Right cardiac atrium (tissue), 5 donors: Measurements from ENCODE around the gene PYGM. TPM values are rescaled to one million over a fixed set of nuclear protein-coding genes. Genes with fewer than 3 reads are reported as not detected.

Experiments used
- ATAC-seq, 2 donors: fragments of 200-7000 bp; cut with Tn5 transposase; one replicate each; pipeline versions ENCODE4 v1.8.0 to v1.9.1; 2020; ENCODE audit warnings: moderate library complexity in 2 of 2, mild to moderate bottlenecking in 1 of 2
- DNase-seq, 3 donors: peaks; one replicate each; pipeline ENCODE4 v3.0.0-alpha.2; 2020
- H3K27ac ChIP-seq: one replicate; pipeline ENCODE4 v1.5.1; 2013; ENCODE audit warnings: mild to moderate bottlenecking, low read length, control low read depth, moderate library complexity
- H3K27me3 ChIP-seq: one replicate; pipeline ENCODE4 v1.6.1; 2013; ENCODE audit not compliant: control insufficient read depth, insufficient read depth
- H3K4me1 ChIP-seq: one replicate; pipeline ENCODE4 v1.6.1; 2013; ENCODE audit warnings: low read length; ENCODE audit not compliant: control insufficient read depth, insufficient read depth
- H3K4me3 ChIP-seq: one replicate; pipeline ENCODE4 v1.5.1; 2013; ENCODE audit warnings: low read length, control low read depth
- H3K9me3 ChIP-seq: one replicate; pipeline ENCODE4 v1.6.1; 2013; ENCODE audit warnings: low read length; ENCODE audit not compliant: control insufficient read depth
- WGBS: extraction: QIAGEN DNeasy Blood & Tissue Kit; methylation state at CpG from one replicate; pipeline ENCODE4 v1.1.7; 2013; 5-methylcytosine and 5-hydroxymethylcytosine counted together
- intact Hi-C, 4 donors: fragments of 100-400 bp; cut with DNase I; formaldehyde crosslinking; loops; one replicate each; pipeline versions ENCODE4 v1.11.0 to v1.14.0; 2022 to 2023
- polyA plus RNA-seq: library from polyadenylated mRNA; stranded (reverse); fragments of 200-250 nt; gene quantifications from one replicate; pipeline ENCODE4 v1.2.3, GENCODE V29; 2013
- total RNA-seq, 4 donors: library from RNA; stranded (reverse); fragmentation: NEBNext Ultra II Directional; extraction: Animal tissue kit (Norgen Biotek cat#: 25700); gene quantifications; one replicate each; pipeline ENCODE4 v1.2.1, GENCODE V29; 2021
- donor health status: healthy with polysubstance abuse.
- donor health status: DM: no; HTN: yes; CAD: no.
- donor health status: DM: no; HTN: no; CAD: no.
- donor health status: DM: no; HTN: yes; CAD: no; lungs with severe emphysema.
- donor health status: DM: yes; HTN: yes; CAD: no.

The PYGM gene
- total and polyA plus RNA-seq, 5 donors: 38.5 to 71.5 (median 55.6) TPM

GRCh38 chr11:64742087-64742888 is 17.5 kb downstream of the PYGM start:
- intact Hi-C loops: no loop called here
- WGBS: 12% methylated on average over 54 of the region's 54 CpGs
- DNase-seq (peak in 2 of 3 donors; percentile 68 to 81), ATAC-seq (peak in 1 of 2 donors; percentile 3)
- Histone ChIP-seq H3K4me1 (no peaks in the 10 kb centered on the region), H3K9me3 (no peaks in the 10 kb centered on the region), H3K4me3 (peak overlapping the region; percentile 77), H3K27me3 (no peaks in the 10 kb centered on the region), H3K27ac (no peak overlapping the region)

- DNase-seq (peak in 2 of 3 donors; percentile 71 to 75), ATAC-seq (no peak)
- no peak overlapping the region for H3K4me3 ChIP-seq
- no peaks in the 10 kb centered on the region for H3K27me3 ChIP-seq
- H3K27ac ChIP-seq: no peak overlapping the region
- intact Hi-C loops: no loop called here
- WGBS: 60% methylated on average over 24 of the region's 24 CpGs
- no peaks in the 10 kb centered on the region for H3K4me1 ChIP-seq
- H3K9me3 ChIP-seq: no peaks in the 10 kb centered on the region
Measured at GRCh38 chr11:64741375-64742086, 18.2 kb downstream of the PYGM start.

- H3K4me3 ChIP-seq: no peak overlapping the region
- intact Hi-C loops: no loop called here
- no peaks in the 10 kb centered on the region for H3K9me3 ChIP-seq
- WGBS: 93% methylated on average over 12 of the region's 12 CpGs
- H3K4me1 ChIP-seq: no peaks in the 10 kb centered on the region
- ATAC-seq: no peak
- H3K27ac ChIP-seq: no peak overlapping the region
- DNase-seq: peak in 2 of 3 donors; percentile 21 to 57
- H3K27me3 ChIP-seq: no peaks in the 10 kb centered on the region
Measured at GRCh38 chr11:64739871-64740270, 19.9 kb downstream of the PYGM start.

- ATAC-seq: no peak
- H3K4me3 ChIP-seq: no peak overlapping the region
- no peaks in the 10 kb centered on the region for H3K4me1 ChIP-seq
- no peaks in the 10 kb centered on the region for H3K27me3 ChIP-seq
- no peaks in the 10 kb centered on the region for H3K9me3 ChIP-seq
- no peak for DNase-seq
- no peak overlapping the region for H3K27ac ChIP-seq
- WGBS: 96% methylated on average over 15 of the region's 15 CpGs
- intact Hi-C loops: no loop called here
Measured at GRCh38 chr11:64736654-64737053, 23.1 kb downstream of the PYGM start.

- Histone ChIP-seq H3K4me1 (no peaks in the 10 kb centered on the region), H3K27ac (no peak overlapping the region), H3K27me3 (no peaks in the 10 kb centered on the region), H3K4me3 (no peak overlapping the region), H3K9me3 (no peaks in the 10 kb centered on the region)
- intact Hi-C loops: no loop called here
- ATAC-seq (peak; percentile 5 to 15), DNase-seq (peak in 1 of 3 donors; percentile 49)
- WGBS: 87% methylated on average over 9 of the region's 9 CpGs
Measured at GRCh38 chr11:64735725-64736259, 24.0 kb downstream of the PYGM start.

GRCh38 chr11:64734811-64735724 is 24.7 kb downstream of the PYGM start:
- no peaks in the 10 kb centered on the region for H3K4me1 ChIP-seq
- no peak overlapping the region for H3K4me3 ChIP-seq
- no peaks in the 10 kb centered on the region for H3K9me3 ChIP-seq
- 77% methylated on average over 23 of the region's 23 CpGs for WGBS
- no peaks in the 10 kb centered on the region for H3K27me3 ChIP-seq
- peak in 1 of 2 donors; percentile 22 for ATAC-seq
- DNase-seq: peak in 2 of 3 donors; percentile 23 to 28
- intact Hi-C loops: no loop called here
- no peak overlapping the region for H3K27ac ChIP-seq

- Histone ChIP-seq H3K4me3 (no peak overlapping the region), H3K9me3 (no peaks in the 10 kb centered on the region), H3K27ac (no peak overlapping the region), H3K27me3 (no peaks in the 10 kb centered on the region), H3K4me1 (no peaks in the 10 kb centered on the region)
- no peak for ATAC-seq
- intact Hi-C loops: no loop called here
- 80% methylated on average over 3 of the region's 3 CpGs for WGBS
- peak in 1 of 3 donors; percentile 4 for DNase-seq
Measured at GRCh38 chr11:64731601-64732000, 28.2 kb downstream of the PYGM start.

- peak in 2 of 3 donors; percentile 72 to 76 for DNase-seq
- H3K27ac ChIP-seq: no peak overlapping the region
- H3K4me3 ChIP-seq: no peak overlapping the region
- ATAC-seq: peak; percentile 71 to 79
- WGBS: 34% methylated on average over 21 of the region's 21 CpGs
- H3K4me1 ChIP-seq: no peaks in the 10 kb centered on the region
- H3K27me3 ChIP-seq: no peaks in the 10 kb centered on the region
- no peaks in the 10 kb centered on the region for H3K9me3 ChIP-seq
- intact Hi-C loops: no loop called here
Measured at GRCh38 chr11:64729851-64730382, 29.9 kb downstream of the PYGM start.

- peak in 2 of 3 donors; percentile 26 to 31 for DNase-seq
- Histone ChIP-seq H3K4me3 (no peak overlapping the region), H3K9me3 (no peaks in the 10 kb centered on the region), H3K4me1 (no peaks in the 10 kb centered on the region), H3K27ac (no peak overlapping the region), H3K27me3 (no peaks in the 10 kb centered on the region)
- 96% methylated on average over 11 of the region's 11 CpGs for WGBS
- intact Hi-C loops: no loop called here
- no peak for ATAC-seq
Measured at GRCh38 chr11:64728757-64729365, 30.9 kb downstream of the PYGM start.
